Hepatocyte (in vitro differentiated cells): ENCODE data around the gene CWC15.

Experiments
- EZH2phosphoT487 ChIP-seq: fragments of 200-600 bp; sonication (generic); IDR thresholded peaks from one replicate; pipeline ENCODE4 v1.6.1; 2018; ENCODE audit warnings: antibody characterized with exemption, mild to moderate bottlenecking, low read depth, moderate library complexity; ENCODE audit not compliant: unreplicated experiment, severe bottlenecking
- TF ChIP-seq, protein P1 (sequence below): fragments of 200-600 bp; sonication (generic); IDR thresholded peaks from 2 replicates; pipeline ENCODE4 v1.5.1; 2016; ENCODE audit warnings: antibody characterized with exemption, mild to moderate bottlenecking; ENCODE audit not compliant: poor library complexity

- TF ChIP-seq, protein P1, sequence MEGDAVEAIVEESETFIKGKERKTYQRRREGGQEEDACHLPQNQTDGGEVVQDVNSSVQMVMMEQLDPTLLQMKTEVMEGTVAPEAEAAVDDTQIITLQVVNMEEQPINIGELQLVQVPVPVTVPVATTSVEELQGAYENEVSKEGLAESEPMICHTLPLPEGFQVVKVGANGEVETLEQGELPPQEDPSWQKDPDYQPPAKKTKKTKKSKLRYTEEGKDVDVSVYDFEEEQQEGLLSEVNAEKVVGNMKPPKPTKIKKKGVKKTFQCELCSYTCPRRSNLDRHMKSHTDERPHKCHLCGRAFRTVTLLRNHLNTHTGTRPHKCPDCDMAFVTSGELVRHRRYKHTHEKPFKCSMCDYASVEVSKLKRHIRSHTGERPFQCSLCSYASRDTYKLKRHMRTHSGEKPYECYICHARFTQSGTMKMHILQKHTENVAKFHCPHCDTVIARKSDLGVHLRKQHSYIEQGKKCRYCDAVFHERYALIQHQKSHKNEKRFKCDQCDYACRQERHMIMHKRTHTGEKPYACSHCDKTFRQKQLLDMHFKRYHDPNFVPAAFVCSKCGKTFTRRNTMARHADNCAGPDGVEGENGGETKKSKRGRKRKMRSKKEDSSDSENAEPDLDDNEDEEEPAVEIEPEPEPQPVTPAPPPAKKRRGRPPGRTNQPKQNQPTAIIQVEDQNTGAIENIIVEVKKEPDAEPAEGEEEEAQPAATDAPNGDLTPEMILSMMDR: no peak
- no peak for TF ChIP-seq EZH2phosphoT487
Observed at GRCh38 chr11:94934846-94935245, 38.5 kb downstream of the CWC15 start.
